HepG2 (cell line): Measurements from ENCODE around the gene NOTO. TPM values are rescaled to one million over a fixed set of nuclear protein-coding genes. Genes with fewer than 3 reads are reported as not detected.

Experiments used
- ARHGAP35 ChIP-seq: sonication (generic); formaldehyde crosslinking; IDR thresholded peaks from 2 replicates; pipeline ENCODE4 v1.9.0; 2022; ENCODE audit warnings: mild to moderate bottlenecking, inconsistent platforms, moderate library complexity, missing genetic modification reagents, borderline replicate concordance
- CAMTA2 ChIP-seq: sonication (generic); formaldehyde crosslinking; IDR thresholded peaks from 2 replicates; pipeline ENCODE4 v1.4.0; 2020; ENCODE audit warnings: mild to moderate bottlenecking, missing genetic modification reagents, borderline replicate concordance
- DR1 ChIP-seq: sonication (generic); formaldehyde crosslinking; IDR thresholded peaks from 2 replicates; pipeline ENCODE4 v1.8.0; 2021; ENCODE audit warnings: mild to moderate bottlenecking, missing genetic modification reagents, inconsistent platforms
- GABPB1 ChIP-seq: IDR thresholded peaks from 2 replicates; pipeline ENCODE4 v1.6.1; 2016; ENCODE audit warnings: mild to moderate bottlenecking, missing genetic modification reagents, moderate library complexity, missing compliant biosample characterization
- HMGA1 ChIP-seq: sonication (generic); formaldehyde crosslinking; conservative IDR thresholded peaks from 2 replicates; pipeline ENCODE4 v1.4.0; 2020; ENCODE audit warnings: missing genetic modification reagents
- HNF4G ChIP-seq, 2 experiments: sonication (generic) in 1 of 2; formaldehyde crosslinking in 1 of 2; IDR thresholded peaks; 2 replicates each; pipeline versions ENCODE4 v1.4.0 to v1.6.1; 2011 to 2020; ENCODE audit warnings: borderline replicate concordance in 2 of 2, low read depth in 2 of 2, mild to moderate bottlenecking in 2 of 2, low read length in 1 of 2, missing genetic modification reagents in 1 of 2, moderate library complexity in 1 of 2
- MED13 ChIP-seq: sonication (generic); formaldehyde crosslinking; IDR thresholded peaks from 2 replicates; pipeline ENCODE4 v1.5.0; 2020; ENCODE audit warnings: missing genetic modification reagents
- MLLT10 ChIP-seq: sonication (generic); formaldehyde crosslinking; IDR thresholded peaks from 2 replicates; pipeline ENCODE4 v1.4.0; 2020; ENCODE audit warnings: missing genetic modification reagents
- NFRKB ChIP-seq: fragments of 450-650 bp; IDR thresholded peaks from 2 replicates; pipeline ENCODE4 v1.6.1; 2017
- PHF5A ChIP-seq: IDR thresholded peaks from one replicate; pipeline ENCODE4 v1.6.1; 2018; ENCODE audit warnings: low read depth, missing genetic modification reagents; ENCODE audit not compliant: unreplicated experiment
- RBFOX2 ChIP-seq: fragments of 200-400 bp; formaldehyde crosslinking; IDR thresholded peaks from 2 replicates; pipeline ENCODE4 v1.6.1; 2017; ENCODE audit warnings: low read depth, mild to moderate bottlenecking, low read length
- REL ChIP-seq: sonication (generic); formaldehyde crosslinking; conservative IDR thresholded peaks from 2 replicates; pipeline ENCODE4 v1.8.0; 2022; ENCODE audit warnings: mild to moderate bottlenecking, missing genetic modification reagents, moderate library complexity
- SATB2 ChIP-seq: sonication (generic); formaldehyde crosslinking; IDR thresholded peaks from 2 replicates; pipeline ENCODE4 v1.5.0; 2020; ENCODE audit warnings: missing genetic modification reagents
- SMC3 ChIP-seq: IDR thresholded peaks from 2 replicates; pipeline ENCODE4 v1.6.1; 2011; ENCODE audit warnings: low read length, improper control_type of control experiment
- SPEN ChIP-seq: sonication (generic); formaldehyde crosslinking; IDR thresholded peaks from 2 replicates; pipeline ENCODE4 v1.5.1; 2020; ENCODE audit warnings: low read depth, mild to moderate bottlenecking, missing genetic modification reagents
- ZNF224 ChIP-seq: sonication (generic); formaldehyde crosslinking; IDR thresholded peaks from 2 replicates; pipeline ENCODE4 v1.5.0; 2020; ENCODE audit warnings: mild to moderate bottlenecking, missing genetic modification reagents
- ZNF234 ChIP-seq: sonication (generic); formaldehyde crosslinking; conservative IDR thresholded peaks from 2 replicates; pipeline ENCODE4 v1.5.1; 2020; ENCODE audit warnings: mild to moderate bottlenecking, missing genetic modification reagents
- ZNF24 ChIP-seq: fragments of 450-650 bp; IDR thresholded peaks from 2 replicates; pipeline ENCODE4 v1.6.1; 2017; ENCODE audit warnings: antibody characterized with exemption, mild to moderate bottlenecking
- ZNF331 ChIP-seq: sonication (generic); formaldehyde crosslinking; IDR thresholded peaks from 2 replicates; pipeline ENCODE4 v1.4.0; 2020; ENCODE audit warnings: missing genetic modification reagents
- ZNF589 ChIP-seq: sonication (generic); formaldehyde crosslinking; conservative IDR thresholded peaks from 2 replicates; pipeline ENCODE4 v1.8.0; 2022; ENCODE audit warnings: mild to moderate bottlenecking, moderate library complexity, missing genetic modification reagents
- ZSCAN31 ChIP-seq: sonication (generic); formaldehyde crosslinking; IDR thresholded peaks from 2 replicates; pipeline ENCODE4 v1.5.0; 2020; ENCODE audit warnings: low read depth, mild to moderate bottlenecking, missing genetic modification reagents
- polyA plus RNA-seq, 8 experiments: library from polyadenylated mRNA; depleted of rRNA in 3 of 8; stranded (reverse) in 7 of 8; unstranded in 1 of 8; fragments of >200 nt; fragmentation: Illumina TruSeq in 4 of 8; extraction: Trizol in 4 of 8; gene quantifications; 2 replicates each; pipeline versions ENCODE4 v1.2.1 to v1.2.3, GENCODE V29; 2011 to 2016; ENCODE audit warnings: low read depth in 4 of 8, missing spikeins in 1 of 8, mixed read lengths in 1 of 8; ENCODE audit not compliant: insufficient read depth in 1 of 8
- total RNA-seq, 5 experiments: library from RNA; depleted of rRNA; stranded (reverse); fragments of >200 nt; fragmentation: Illumina TruSeq; extraction: Trizol; gene quantifications; 2 replicates each; pipeline ENCODE4 v1.2.3, GENCODE V29; 2016; ENCODE audit warnings: low read depth in 1 of 5
- TF ChIP-seq, protein P1 (sequence below): sonication (generic); formaldehyde crosslinking; IDR thresholded peaks from 2 replicates; pipeline ENCODE4 v1.4.0; 2020; ENCODE audit warnings: mild to moderate bottlenecking, missing genetic modification reagents
- TF ChIP-seq, protein P2 (sequence below): sonication (generic); formaldehyde crosslinking; IDR thresholded peaks from 2 replicates; pipeline ENCODE4 v1.5.1; 2020; ENCODE audit warnings: missing genetic modification reagents, mild to moderate bottlenecking, borderline replicate concordance
- TF ChIP-seq, protein P3 (sequence below): IDR thresholded peaks from 2 replicates; pipeline ENCODE4 v1.6.1; 2016
- TF ChIP-seq, protein P4 (sequence below): sonication (generic); formaldehyde crosslinking; IDR thresholded peaks from 2 replicates; pipeline ENCODE4 v1.5.0; 2020; ENCODE audit warnings: mild to moderate bottlenecking, low read depth, missing genetic modification reagents, borderline replicate concordance

Gene NOTO
- total and polyA plus RNA-seq, 2 of the 13 experiments (the other 11 are each of a cell fraction or from before 2014, with no cell fraction given), result not detected

DNA sequence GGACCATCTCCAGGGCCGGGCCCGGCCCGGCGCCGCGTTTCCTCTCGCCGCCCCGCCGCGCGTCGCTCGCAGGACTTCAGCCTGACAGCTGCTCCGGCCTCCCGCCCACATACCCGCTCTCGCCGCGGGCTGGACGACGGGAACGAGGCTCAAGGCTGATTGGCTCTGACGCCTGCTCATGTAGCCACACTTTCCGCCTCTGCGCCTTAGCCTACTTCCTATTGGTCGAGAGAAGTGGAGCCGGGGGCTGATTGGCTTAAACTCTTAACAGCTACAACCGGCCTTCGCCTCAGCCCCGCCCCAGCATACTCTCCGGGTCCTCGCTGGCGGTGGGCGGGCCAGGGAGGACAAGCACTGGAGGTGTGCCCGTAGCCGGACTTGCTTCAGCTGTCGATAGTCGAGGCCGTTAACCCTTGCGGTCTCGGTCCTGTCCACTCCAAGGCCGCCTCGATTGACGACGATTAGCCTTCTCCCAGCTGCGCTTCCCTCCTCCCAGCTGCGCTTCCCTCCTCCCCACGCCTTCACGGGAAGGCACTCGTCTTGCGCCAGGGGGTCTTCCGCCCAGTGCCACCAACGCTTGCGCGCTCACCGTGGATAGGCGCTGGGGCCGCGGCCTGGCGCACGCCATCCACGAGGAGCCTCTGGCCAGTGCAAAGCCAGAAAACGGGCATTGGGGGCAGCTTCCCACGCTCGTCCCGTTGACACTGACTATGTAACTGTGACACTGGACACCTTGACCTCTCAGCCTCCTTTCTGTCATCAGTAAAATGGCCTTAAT is 31.0 kb downstream of the NOTO start, which contains the start of gene PRADC1 (continued):
- TF ChIP-seq, protein P1, sequence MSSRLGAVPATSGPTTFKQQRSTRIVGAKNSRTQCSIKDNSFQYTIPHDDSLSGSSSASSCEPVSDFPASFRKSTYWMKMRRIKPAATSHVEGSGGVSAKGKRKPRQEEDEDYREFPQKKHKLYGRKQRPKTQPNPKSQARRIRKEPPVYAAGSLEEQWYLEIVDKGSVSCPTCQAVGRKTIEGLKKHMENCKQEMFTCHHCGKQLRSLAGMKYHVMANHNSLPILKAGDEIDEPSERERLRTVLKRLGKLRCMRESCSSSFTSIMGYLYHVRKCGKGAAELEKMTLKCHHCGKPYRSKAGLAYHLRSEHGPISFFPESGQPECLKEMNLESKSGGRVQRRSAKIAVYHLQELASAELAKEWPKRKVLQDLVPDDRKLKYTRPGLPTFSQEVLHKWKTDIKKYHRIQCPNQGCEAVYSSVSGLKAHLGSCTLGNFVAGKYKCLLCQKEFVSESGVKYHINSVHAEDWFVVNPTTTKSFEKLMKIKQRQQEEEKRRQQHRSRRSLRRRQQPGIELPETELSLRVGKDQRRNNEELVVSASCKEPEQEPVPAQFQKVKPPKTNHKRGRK (CRISPR knock-in tag), result no peak
- TF ChIP-seq, protein P2, sequence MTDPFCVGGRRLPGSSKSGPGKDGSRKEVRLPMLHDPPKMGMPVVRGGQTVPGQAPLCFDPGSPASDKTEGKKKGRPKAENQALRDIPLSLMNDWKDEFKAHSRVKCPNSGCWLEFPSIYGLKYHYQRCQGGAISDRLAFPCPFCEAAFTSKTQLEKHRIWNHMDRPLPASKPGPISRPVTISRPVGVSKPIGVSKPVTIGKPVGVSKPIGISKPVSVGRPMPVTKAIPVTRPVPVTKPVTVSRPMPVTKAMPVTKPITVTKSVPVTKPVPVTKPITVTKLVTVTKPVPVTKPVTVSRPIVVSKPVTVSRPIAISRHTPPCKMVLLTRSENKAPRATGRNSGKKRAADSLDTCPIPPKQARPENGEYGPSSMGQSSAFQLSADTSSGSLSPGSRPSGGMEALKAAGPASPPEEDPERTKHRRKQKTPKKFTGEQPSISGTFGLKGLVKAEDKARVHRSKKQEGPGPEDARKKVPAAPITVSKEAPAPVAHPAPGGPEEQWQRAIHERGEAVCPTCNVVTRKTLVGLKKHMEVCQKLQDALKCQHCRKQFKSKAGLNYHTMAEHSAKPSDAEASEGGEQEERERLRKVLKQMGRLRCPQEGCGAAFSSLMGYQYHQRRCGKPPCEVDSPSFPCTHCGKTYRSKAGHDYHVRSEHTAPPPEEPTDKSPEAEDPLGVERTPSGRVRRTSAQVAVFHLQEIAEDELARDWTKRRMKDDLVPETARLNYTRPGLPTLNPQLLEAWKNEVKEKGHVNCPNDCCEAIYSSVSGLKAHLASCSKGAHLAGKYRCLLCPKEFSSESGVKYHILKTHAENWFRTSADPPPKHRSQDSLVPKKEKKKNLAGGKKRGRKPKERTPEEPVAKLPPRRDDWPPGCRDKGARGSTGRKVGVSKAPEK (CRISPR knock-in tag), result no peak
- TF ChIP-seq ZNF234, result no peak
- no peak for TF ChIP-seq SMC3
- TF ChIP-seq, protein P3, sequence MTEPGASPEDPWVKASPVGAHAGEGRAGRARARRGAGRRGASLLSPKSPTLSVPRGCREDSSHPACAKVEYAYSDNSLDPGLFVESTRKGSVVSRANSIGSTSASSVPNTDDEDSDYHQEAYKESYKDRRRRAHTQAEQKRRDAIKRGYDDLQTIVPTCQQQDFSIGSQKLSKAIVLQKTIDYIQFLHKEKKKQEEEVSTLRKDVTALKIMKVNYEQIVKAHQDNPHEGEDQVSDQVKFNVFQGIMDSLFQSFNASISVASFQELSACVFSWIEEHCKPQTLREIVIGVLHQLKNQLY, result peak; percentile 62; the same call in 1 of the 2 replicates
- no peak for TF ChIP-seq ZSCAN31 (CRISPR knock-in tag)
- TF ChIP-seq GABPB1 (CRISPR knock-in tag), result peak; percentile 80
- peak; percentile 64 for TF ChIP-seq RBFOX2
- TF ChIP-seq HMGA1 (CRISPR knock-in tag), result no peak
- TF ChIP-seq REL (CRISPR knock-in tag), result peak; percentile 80; the same call in 1 of the 2 replicates
- no peak for TF ChIP-seq MLLT10
- TF ChIP-seq, protein P4, sequence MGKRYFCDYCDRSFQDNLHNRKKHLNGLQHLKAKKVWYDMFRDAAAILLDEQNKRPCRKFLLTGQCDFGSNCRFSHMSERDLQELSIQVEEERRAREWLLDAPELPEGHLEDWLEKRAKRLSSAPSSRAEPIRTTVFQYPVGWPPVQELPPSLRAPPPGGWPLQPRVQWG (CRISPR knock-in tag), result no peak
- TF ChIP-seq ZNF589 (CRISPR knock-in tag), result no peak
- 0 out of 2 replicates have a peak, but pooled peaks have one; percentile 17 for TF ChIP-seq MED13 (CRISPR knock-in tag)
- peak; percentile 80; the same call in 1 of the 2 replicates for TF ChIP-seq DR1 (CRISPR knock-in tag)
- no peak for TF ChIP-seq ZNF24
- no peak; the same call in 1 of the 2 replicates for TF ChIP-seq CAMTA2
- peak; percentile 89; the same call in 1 of the 2 replicates for TF ChIP-seq ZNF224 (CRISPR knock-in tag)
- peak; percentile 71 for TF ChIP-seq ZNF331
- TF ChIP-seq SPEN, result peak; percentile 62; the same call in 1 of the 2 replicates
- TF ChIP-seq SATB2, result no peak
- TF ChIP-seq NFRKB, result no peak
- no peak for TF ChIP-seq HNF4G (IDR thresholded peaks at IDR 0.05; ENCODE audit: borderline replicate concordance, low read depth, low read length)
- TF ChIP-seq HNF4G (CRISPR knock-in tag; IDR thresholded peaks at IDR 0.05; ENCODE audit: borderline replicate concordance, low read depth), result 0 out of 2 replicates have a peak, but pooled peaks have one; percentile 12
- TF ChIP-seq ARHGAP35 (CRISPR knock-in tag), result no peak; the same call in 1 of the 2 replicates
- peak; percentile 48 for TF ChIP-seq PHF5A (CRISPR knock-in tag)
